HTR-8/SVneo (cell line): Measurements from ENCODE around the gene ETV6.
A peak's percentile ranks its signal among the peaks of the same experiment; 100 is the strongest.

ENCODE experiments used
- DNase-seq: peaks from one replicate; pipeline ENCODE4 v3.0.0; 2011; ENCODE audit warnings: low spot score, mixed read lengths; ENCODE audit not compliant: insufficient read length
- FAIRE-seq: peaks from 2 replicates; lab custom pipeline; 2011; peaks lifted over from hg19 to GRCh38; lab: Jason Lieb, UNC

ETV6 gene

GRCh38 chr12:11787933-11788849 is 138.7 kb downstream of the ETV6 start:
- no peak for DNase-seq
- no peak for FAIRE-seq

GRCh38 chr12:11793921-11794710 is 144.6 kb downstream of the ETV6 start:
- no peak for DNase-seq
- FAIRE-seq = no peak

GRCh38 chr12:11794751-11795150 is 145.3 kb downstream of the ETV6 start:
- no peak for FAIRE-seq
- DNase-seq = no peak

GRCh38 chr12:11795192-11795912 is 145.9 kb downstream of the ETV6 start:
- no peak for DNase-seq

GRCh38 chr12:11795913-11796459 is 146.5 kb downstream of the ETV6 start:
- FAIRE-seq (peak; percentile 42), DNase-seq (peak; percentile 76)

More at GRCh38 chr12:11795192-11795912, 145.9 kb downstream of the ETV6 start:
- no peak for FAIRE-seq

- FAIRE-seq (no peak), DNase-seq (no peak)
These were observed 147.9 kb downstream of the ETV6 start for GRCh38 chr12:11797317-11797913.

- no peak for FAIRE-seq
These were observed 148.7 kb downstream of the ETV6 start for GRCh38 chr12:11798006-11798708.

GRCh38 chr12:11798856-11799501 is 149.5 kb downstream of the ETV6 start:
- peak; percentile 34 for DNase-seq
- FAIRE-seq = peak; percentile 67

More at GRCh38 chr12:11798006-11798708, 148.7 kb downstream of the ETV6 start:
- DNase-seq = no peak

- DNase-seq (no peak), FAIRE-seq (no peak)
These were observed 150.0 kb downstream of the ETV6 start for GRCh38 chr12:11799502-11799873.

GRCh38 chr12:11801643-11802042 is 152.2 kb downstream of the ETV6 start:
- DNase-seq (no peak), FAIRE-seq (no peak)

- FAIRE-seq = no peak
- no peak for DNase-seq
These were observed 154.7 kb downstream of the ETV6 start for GRCh38 chr12:11804130-11804529.

- DNase-seq (no peak), FAIRE-seq (peak; percentile 26)
These were observed 155.6 kb downstream of the ETV6 start for GRCh38 chr12:11805043-11805442.

GRCh38 chr12:11805680-11806079 is 156.2 kb downstream of the ETV6 start:
- FAIRE-seq (no peak), DNase-seq (no peak)

GRCh38 chr12:11807458-11807857 is 158.0 kb downstream of the ETV6 start:
- FAIRE-seq = no peak
- no peak for DNase-seq

GRCh38 chr12:11808931-11809330 is 159.5 kb downstream of the ETV6 start:
- DNase-seq = no peak
- FAIRE-seq = no peak

- FAIRE-seq = no peak
- no peak for DNase-seq
These were observed 160.7 kb downstream of the ETV6 start for GRCh38 chr12:11810206-11810545.

- FAIRE-seq = no peak
- no peak for DNase-seq
These were observed 161.5 kb downstream of the ETV6 start for GRCh38 chr12:11811008-11811407.

GRCh38 chr12:11812241-11812585 is 162.7 kb downstream of the ETV6 start:
- DNase-seq = no peak
- FAIRE-seq = no peak
